Measurements from ENCODE around the gene BTBD3. TPM values are rescaled to one million over a fixed set of nuclear protein-coding genes. Genes with fewer than 3 reads are reported as not detected.
A peak's percentile ranks its signal among the peaks of the same experiment; 100 is the strongest.

BTBD3 gene
- total and polyA plus RNA-seq, 12 donors, result 18.2 to 210 (median 49.3) TPM

GRCh38 chr20:11888648-11889047 is 29.0 kb upstream of the BTBD3 start:
- Histone ChIP-seq H3K27ac (peak overlapping the region in 1 of 5 donors; percentile 94), H3K27me3 (no peaks in the 10 kb centered on the region), H3K4me1 (replicated peaks in 1 of 2) (peaks cover 5 to 12% of the 10 kb centered on the region in 2 donors), H3K36me3 (replicated peaks in 1 of 2) (no peaks in the 10 kb centered on the region), H3K9me3 (replicated peaks in 1 of 3) (no peaks in the 10 kb centered on the region), H3K4me3 (no peak overlapping the region)
- DNase-seq, result no peak
- intact Hi-C loops (cut with DNase I), result no loop called here
- TF ChIP-seq CTCF (IDR thresholded peaks at IDR 0.05) (no peak), POLR2A (IDR thresholded peaks at IDR 0.05) (no peak)
- 0 to 54% (median 24%) methylated on average over 1 of the region's 1 CpG for whole genome bisulfite sequencing, 4 donors

GRCh38 chr20:11890331-11891076 is 27.2 kb upstream of the BTBD3 start:
- peak; percentile 93 to 97 (median 95) for DNase-seq
- 0 to 2% (median 1%) methylated on average over 7 to 69 of the region's 69 CpGs for WGBS, 4 donors
- intact Hi-C loops (cut with DNase I), result no loop called here

GRCh38 chr20:11891077-11891775 is 26.5 kb upstream of the BTBD3 start:
- peak; percentile 49 to 64 (median 57) for DNase-seq
- H3K4me1 ChIP-seq (replicated peaks in 1 of 2), result peaks cover 27 to 35% of the 10 kb centered on the region in 2 donors
- no peaks in the 10 kb centered on the region for H3K36me3 ChIP-seq (replicated peaks in 1 of 2)
- H3K9me3 ChIP-seq (replicated peaks in 1 of 3), result no peaks in the 10 kb centered on the region
- H3K4me3 ChIP-seq, result peak overlapping the region; percentile 5 to 88 (median 68)
- H3K27ac ChIP-seq, result peak overlapping the region; percentile 2 to 94 (median 91)
- no peaks in the 10 kb centered on the region for H3K27me3 ChIP-seq
- 0 to 1% (median 0%) methylated on average over 7 to 72 of the region's 72 CpGs for whole genome bisulfite sequencing, 4 donors
- intact Hi-C loops (cut with DNase I), result no loop called here
- TF ChIP-seq POLR2A (IDR thresholded peaks at IDR 0.05), result no peak
- TF ChIP-seq CTCF (IDR thresholded peaks at IDR 0.05), result no peak

More at GRCh38 chr20:11890331-11891076, 27.2 kb upstream of the BTBD3 start:
- Histone ChIP-seq H3K4me1 (replicated peaks in 1 of 2) (peaks cover 23 to 31% of the 10 kb centered on the region in 2 donors), H3K27me3 (no peaks in the 10 kb centered on the region), H3K4me3 (peak overlapping the region in 2 of 4 donors; percentile 61 to 88), H3K9me3 (replicated peaks in 1 of 3) (no peaks in the 10 kb centered on the region), H3K27ac (peak overlapping the region; percentile 2 to 94 (median 91)), H3K36me3 (replicated peaks in 1 of 2) (no peaks in the 10 kb centered on the region)
- peak in 2 of 6 experiments; percentile 25 to 49 for TF ChIP-seq CTCF (IDR thresholded peaks at IDR 0.05)
- peak; percentile 82 to 91 for TF ChIP-seq POLR2A (IDR thresholded peaks at IDR 0.05)

- no peaks in the 10 kb centered on the region for H3K36me3 ChIP-seq (replicated peaks in 1 of 2)
- TF ChIP-seq CTCF (IDR thresholded peaks at IDR 0.05), result no peak
- no peak for TF ChIP-seq POLR2A (IDR thresholded peaks at IDR 0.05)
- H3K9me3 ChIP-seq (replicated peaks in 1 of 3), result no peaks in the 10 kb centered on the region
- 0 to 1% (median 1%) methylated on average over 17 of the region's 17 CpGs for WGBS, 4 donors
- peak overlapping the region; percentile 5 to 88 (median 68) for H3K4me3 ChIP-seq
- DNase-seq, result peak; percentile 78 to 86 (median 82)
- no peaks in the 10 kb centered on the region for H3K27me3 ChIP-seq
- peaks cover 33 to 42% of the 10 kb centered on the region in 2 donors for H3K4me1 ChIP-seq (replicated peaks in 1 of 2)
- H3K27ac ChIP-seq, result peak overlapping the region; percentile 2 to 94 (median 91)
- intact Hi-C loops (cut with DNase I), result no loop called here
Measured at GRCh38 chr20:11891776-11892545, 25.7 kb upstream of the BTBD3 start.

Measured in adrenal gland (tissue), 12 donors.